A204.1 (cell line): ENCODE measurements around the gene MOGAT2.

Source experiments
- FAIRE-seq: peaks from 2 replicates; lab custom pipeline; 2012; peaks lifted over from hg19 to GRCh38; lab: Jason Lieb, UNC

MOGAT2 gene

GRCh38 chr11:75760243-75760642, 42.6 kb downstream of the MOGAT2 start:
- no peak for FAIRE-seq

GRCh38 chr11:75760710-75761493, 43.3 kb downstream of the MOGAT2 start:
- FAIRE-seq = no peak

- no peak for FAIRE-seq
Observed at GRCh38 chr11:75762158-75762557, 44.5 kb downstream of the MOGAT2 start.

GRCh38 chr11:75762885-75763284, 45.2 kb downstream of the MOGAT2 start:
- no peak for FAIRE-seq

- no peak for FAIRE-seq
Observed at GRCh38 chr11:75763846-75764245, 46.2 kb downstream of the MOGAT2 start.

- FAIRE-seq = no peak
Observed at GRCh38 chr11:75765116-75765515, 47.5 kb downstream of the MOGAT2 start.

GRCh38 chr11:75766443-75767227, 49.0 kb downstream of the MOGAT2 start:
- FAIRE-seq = no peak

GRCh38 chr11:75767228-75767572, 49.6 kb downstream of the MOGAT2 start:
- no peak for FAIRE-seq

GRCh38 chr11:75767793-75768111, 50.1 kb downstream of the MOGAT2 start:
- no peak for FAIRE-seq

GRCh38 chr11:75768112-75768908, 50.7 kb downstream of the MOGAT2 start, which contains the start of gene DGAT2:
DGAT2 (plus strand) TSS chr11:75768778; CDS start chr11:75768992, 214 bp downstream.
- FAIRE-seq = no peak

- FAIRE-seq = no peak
Observed at GRCh38 chr11:75768909-75769771, 51.5 kb downstream of the MOGAT2 start.

GRCh38 chr11:75770102-75770501, 52.5 kb downstream of the MOGAT2 start:
- FAIRE-seq = no peak

GRCh38 chr11:75771646-75772410, 54.2 kb downstream of the MOGAT2 start:
- no peak for FAIRE-seq

GRCh38 chr11:75773595-75774353, 56.1 kb downstream of the MOGAT2 start:
- FAIRE-seq = no peak

- FAIRE-seq = no peak
Observed at GRCh38 chr11:75775056-75775455, 57.4 kb downstream of the MOGAT2 start.

- no peak for FAIRE-seq
Observed at GRCh38 chr11:75776546-75776945, 58.9 kb downstream of the MOGAT2 start.

- no peak for FAIRE-seq
Observed at GRCh38 chr11:75777461-75778110, 59.9 kb downstream of the MOGAT2 start.

- FAIRE-seq = no peak
Observed at GRCh38 chr11:75778962-75779361, 61.3 kb downstream of the MOGAT2 start.

- FAIRE-seq = no peak
Observed at GRCh38 chr11:75779960-75780359, 62.3 kb downstream of the MOGAT2 start.

- FAIRE-seq = no peak
Observed at GRCh38 chr11:75780888-75781287, 63.2 kb downstream of the MOGAT2 start.
